Cardiac septum (tissue), 1 donor: ENCODE results near the gene MTMR2. TPM values are rescaled to one million over a fixed set of nuclear protein-coding genes. Genes with fewer than 3 reads are reported as not detected.

Experiments used
- DNase-seq: peaks from one replicate; pipeline ENCODE4 v3.0.0-alpha.2; 2020; ENCODE audit warnings: low spot score
- intact Hi-C: fragments of 100-400 bp; cut with DNase I; formaldehyde crosslinking; loops from one replicate; pipeline ENCODE4 v1.14.0; 2022
- long read RNA-seq: library from polyadenylated mRNA; unstranded; transcript quantifications from one replicate; pipeline ENCODE4 v2.0.0, GENCODE V29; 2021
- total RNA-seq: library from RNA; stranded (reverse); fragmentation: NEBNext Ultra II Directional; extraction: Animal tissue kit (Norgen Biotek cat#: 25700); gene quantifications from one replicate; pipeline ENCODE4 v1.2.1, GENCODE V29; 2021
- donor health status: DM: no; HTN: no; CAD: no.

Gene MTMR2
- total RNA-seq = 22.2 TPM
- long read RNA-seq, full-length matches to known transcripts = 41 of 67 reads
- long read RNA-seq, partial matches to known transcripts = 11 of 67 reads
- long read RNA-seq, other reads (novel, unspliced or antisense) = 15 of 67 reads

- intact Hi-C loops = loop anchor here (1.0 to 10.0 kb wide), 3 partner anchors 37 to 419 kb away; partner anchors contain the start of gene MAML2
- peak; percentile 92 for DNase-seq
These were observed at the start of gene MTMR2 for GRCh38 chr11:95923728-95924413. Gene MTMR2 (minus strand): TSS chr11:95924107. CDS start chr11:95923954, 153 bp downstream.

- intact Hi-C loops = no loop called here
These were observed 48.2 kb upstream of the MTMR2 start for GRCh38 chr11:95972060-95972459.

GRCh38 chr11:95968585-95968984 lies 44.7 kb upstream of the MTMR2 start:
- no peak for DNase-seq
- intact Hi-C loops = loop anchor here (10.0 kb wide), 1 partner anchor 114 kb away; no protein-coding TSS in a partner anchor

More at GRCh38 chr11:95972060-95972459, 48.2 kb upstream of the MTMR2 start:
- no peak for DNase-seq

GRCh38 chr11:95964281-95964680 lies 40.4 kb upstream of the MTMR2 start:
- intact Hi-C loops = loop anchor here (10.0 kb wide), 1 partner anchor 109 kb away; no protein-coding TSS in a partner anchor
- no peak for DNase-seq

- intact Hi-C loops = loop anchor here (10.0 kb wide), 1 partner anchor 107 kb away; no protein-coding TSS in a partner anchor
- no peak for DNase-seq
These were observed 37.9 kb upstream of the MTMR2 start for GRCh38 chr11:95961758-95962157.

- DNase-seq = no peak
- intact Hi-C loops = no loop called here
These were observed 27.0 kb upstream of the MTMR2 start for GRCh38 chr11:95950905-95951304.

- intact Hi-C loops = no loop called here
- no peak for DNase-seq
These were observed 24.7 kb upstream of the MTMR2 start for GRCh38 chr11:95948637-95949036.

- DNase-seq = no peak
- intact Hi-C loops = no loop called here
These were observed 20.7 kb upstream of the MTMR2 start for GRCh38 chr11:95944623-95945022.

- intact Hi-C loops = no loop called here
- no peak for DNase-seq
These were observed 19.6 kb upstream of the MTMR2 start for GRCh38 chr11:95943546-95943945.

GRCh38 chr11:95939091-95939490 lies 15.2 kb upstream of the MTMR2 start:
- DNase-seq = no peak
- intact Hi-C loops = loop anchor here (10.0 kb wide), 1 partner anchor 74 kb away; no protein-coding TSS in a partner anchor

GRCh38 chr11:95937358-95937757 lies 13.5 kb upstream of the MTMR2 start:
- intact Hi-C loops = loop anchor here (10.0 kb wide), 1 partner anchor 73 kb away; no protein-coding TSS in a partner anchor
- no peak for DNase-seq

GRCh38 chr11:95933594-95933993 lies 9.7 kb upstream of the MTMR2 start:
- intact Hi-C loops = loop anchor here (10.0 kb wide), 1 partner anchor 69 kb away; no protein-coding TSS in a partner anchor
- DNase-seq = no peak

- DNase-seq = no peak
- intact Hi-C loops = loop anchor here (10.0 kb wide), 1 partner anchor 67 kb away; no protein-coding TSS in a partner anchor
These were observed 8.0 kb upstream of the MTMR2 start for GRCh38 chr11:95931916-95932315.

GRCh38 chr11:95930948-95931347 lies 7.0 kb upstream of the MTMR2 start:
- DNase-seq = no peak
- intact Hi-C loops = loop anchor here (10.0 kb wide), 1 partner anchor 66 kb away; no protein-coding TSS in a partner anchor

- intact Hi-C loops = loop anchor here (10.0 kb wide), 1 partner anchor 78 kb away; no protein-coding TSS in a partner anchor
- DNase-seq = no peak
These were observed 2.8 kb upstream of the MTMR2 start for GRCh38 chr11:95926726-95927125.

GRCh38 chr11:95925011-95925410 lies 1.1 kb upstream of the MTMR2 start:
- no peak for DNase-seq
- intact Hi-C loops = loop anchor here (10.0 kb wide), 1 partner anchor 80 kb away; no protein-coding TSS in a partner anchor

GRCh38 chr11:95924414-95924760 lies 480 bp upstream of the MTMR2 start:
- DNase-seq = no peak
- intact Hi-C loops = loop anchor here (5.0 to 10.0 kb wide), 2 partner anchors 37 to 80 kb away; no protein-coding TSS in a partner anchor

- no peak for DNase-seq
- intact Hi-C loops = loop anchor here (1.0 to 10.0 kb wide), 3 partner anchors 36 to 420 kb away; partner anchors contain the start of gene MAML2
These were observed 524 bp downstream of the MTMR2 start for GRCh38 chr11:95923439-95923727.

GRCh38 chr11:95922536-95923438 lies 1.1 kb downstream of the MTMR2 start:
- intact Hi-C loops = loop anchor here (1.0 to 10.0 kb wide), 3 partner anchors 35 to 421 kb away; partner anchors contain the start of gene MAML2
- DNase-seq = no peak

GRCh38 chr11:95922099-95922498 lies 1.8 kb downstream of the MTMR2 start:
- no peak for DNase-seq
- intact Hi-C loops = loop anchor here (5.0 to 10.0 kb wide), 2 partner anchors 35 to 83 kb away; no protein-coding TSS in a partner anchor
